HPDE6-E6E7 (cell line): ENCODE results near the gene RALGAPA2.

Source experiments
- DNase-seq: peaks from one replicate; pipeline ENCODE4 v3.0.0; 2011; ENCODE audit warnings: missing footprints; ENCODE audit errors: extremely low spot score

The RALGAPA2 gene

GRCh38 chr20:20465252-20465651 is 247.2 kb downstream of the RALGAPA2 start:
- DNase-seq: no peak

GRCh38 chr20:20463933-20464374 is 248.5 kb downstream of the RALGAPA2 start:
- no peak for DNase-seq

GRCh38 chr20:20462185-20462584 is 250.3 kb downstream of the RALGAPA2 start:
- no peak for DNase-seq

GRCh38 chr20:20461551-20461950 is 250.9 kb downstream of the RALGAPA2 start:
- no peak for DNase-seq

GRCh38 chr20:20459726-20460125 is 252.7 kb downstream of the RALGAPA2 start:
- DNase-seq: no peak

- no peak for DNase-seq
Measured at GRCh38 chr20:20457392-20458126, 254.9 kb downstream of the RALGAPA2 start.

GRCh38 chr20:20456741-20457140 is 255.7 kb downstream of the RALGAPA2 start:
- DNase-seq: no peak

- DNase-seq: no peak
Measured at GRCh38 chr20:20455926-20456325, 256.5 kb downstream of the RALGAPA2 start.

- DNase-seq: no peak
Measured at GRCh38 chr20:20454850-20455627, 257.4 kb downstream of the RALGAPA2 start.

- no peak for DNase-seq
Measured at GRCh38 chr20:20454367-20454766, 258.1 kb downstream of the RALGAPA2 start.

- DNase-seq: peak; percentile 66
Measured at GRCh38 chr20:20452254-20452676, 260.2 kb downstream of the RALGAPA2 start.

GRCh38 chr20:20450521-20450920 is 261.9 kb downstream of the RALGAPA2 start:
- no peak for DNase-seq

GRCh38 chr20:20448881-20449280 is 263.6 kb downstream of the RALGAPA2 start:
- no peak for DNase-seq

GRCh38 chr20:20447196-20447595 is 265.2 kb downstream of the RALGAPA2 start:
- DNase-seq: no peak

- no peak for DNase-seq
Measured at GRCh38 chr20:20446425-20447015, 265.9 kb downstream of the RALGAPA2 start.

- no peak for DNase-seq
Measured at GRCh38 chr20:20446001-20446400, 266.4 kb downstream of the RALGAPA2 start.

- no peak for DNase-seq
Measured at GRCh38 chr20:20443504-20443903, 268.9 kb downstream of the RALGAPA2 start.

- DNase-seq: no peak
Measured at GRCh38 chr20:20442466-20442865, 270.0 kb downstream of the RALGAPA2 start.

GRCh38 chr20:20440886-20441658 is 271.4 kb downstream of the RALGAPA2 start:
- DNase-seq: no peak

GRCh38 chr20:20440481-20440880 is 272.0 kb downstream of the RALGAPA2 start:
- no peak for DNase-seq

GRCh38 chr20:20439602-20440190 is 272.7 kb downstream of the RALGAPA2 start:
- no peak for DNase-seq
